ENCODE data around the gene CFAP44.

Gene CFAP44

GRCh38 chr3:113409676-113410075, 31.6 kb downstream of the CFAP44 start:
- TF ChIP-seq REST (IDR thresholded peaks at IDR 0.05; ENCODE audit: insufficient read depth in 1 of 2, low read depth in 2 of 2, low read length in 2 of 2) (no peak), POLR2AphosphoS5 (IDR thresholded peaks at IDR 0.05; ENCODE audit: low read depth, low read length) (no peak), SIN3A (IDR thresholded peaks at IDR 0.05; ENCODE audit: borderline replicate concordance, insufficient read depth, low read length) (no peak), TAF1 (IDR thresholded peaks at IDR 0.05; ENCODE audit: borderline replicate concordance, insufficient read depth, low read length) (no peak), FOXP2 (optimal IDR thresholded peaks at IDR 0.05; ENCODE audit: borderline replicate concordance, extremely low read depth, extremely low read length, insufficient read depth) (no peak)

- TF ChIP-seq SIN3A (IDR thresholded peaks at IDR 0.05; ENCODE audit: borderline replicate concordance, insufficient read depth, low read length) (no peak), TAF1 (IDR thresholded peaks at IDR 0.05; ENCODE audit: borderline replicate concordance, insufficient read depth, low read length) (no peak), FOXP2 (optimal IDR thresholded peaks at IDR 0.05; ENCODE audit: borderline replicate concordance, extremely low read depth, extremely low read length, insufficient read depth) (no peak), POLR2AphosphoS5 (IDR thresholded peaks at IDR 0.05; ENCODE audit: low read depth, low read length) (no peak), REST (IDR thresholded peaks at IDR 0.05; ENCODE audit: insufficient read depth in 1 of 2, low read depth in 2 of 2, low read length in 2 of 2) (no peak)
Measured at GRCh38 chr3:113405180-113405579, 36.1 kb downstream of the CFAP44 start.

GRCh38 chr3:113404637-113405036, 36.7 kb downstream of the CFAP44 start:
- TF ChIP-seq POLR2AphosphoS5 (IDR thresholded peaks at IDR 0.05; ENCODE audit: low read depth, low read length) = no peak
- TF ChIP-seq TAF1 (IDR thresholded peaks at IDR 0.05; ENCODE audit: borderline replicate concordance, insufficient read depth, low read length) = no peak
- no peak for TF ChIP-seq FOXP2 (optimal IDR thresholded peaks at IDR 0.05; ENCODE audit: borderline replicate concordance, extremely low read depth, extremely low read length, insufficient read depth)
- TF ChIP-seq REST (IDR thresholded peaks at IDR 0.05; ENCODE audit: insufficient read depth in 1 of 2, low read depth in 2 of 2, low read length in 2 of 2) = no peak
- no peak for TF ChIP-seq SIN3A (IDR thresholded peaks at IDR 0.05; ENCODE audit: borderline replicate concordance, insufficient read depth, low read length)

Measured in PFSK-1 (cell line).